Esophagus squamous epithelium (tissue), 5 donors: ENCODE measurements around the gene ABCC2. TPM values are rescaled to one million over a fixed set of nuclear protein-coding genes. Genes with fewer than 3 reads are reported as not detected.
"Not testable (repeated sequence)": the region's sequence is repeated elsewhere in the genome, so short reads cannot be mapped to it uniquely, and the experiment has no call there.

Experiments used
- DNase-seq: peaks from one replicate; lab custom pipeline; 2025; lab: John Stamatoyannopoulos, UW
- H3K27ac ChIP-seq, 4 donors: fragments of 200-600 bp; sonication (generic); one replicate each; pipeline ENCODE4 v1.5.1; 2016 to 2019; ENCODE audit warnings: mild to moderate bottlenecking in 1 of 4
- H3K27me3 ChIP-seq, 4 donors: fragments of 200-600 bp; sonication (generic); 1 replicate in 3 of 4; 2 replicates in 1 of 4; pipeline versions ENCODE4 v1.5.1 to v1.6.0; 2017 to 2021; ENCODE audit warnings: antibody characterized with exemption in 1 of 4
- H3K36me3 ChIP-seq, 3 donors: fragments of 200-600 bp; sonication (generic); one replicate each; pipeline ENCODE4 v1.5.1; 2016 to 2019
- H3K4me1 ChIP-seq, 3 donors: fragments of 200-600 bp; sonication (generic); one replicate each; pipeline ENCODE4 v1.5.1; 2017 to 2019
- H3K4me3 ChIP-seq, 4 donors: fragments of 200-600 bp; sonication (generic); 1 replicate in 3 of 4; 2 replicates in 1 of 4; pipeline ENCODE4 v1.5.1; 2016 to 2019; ENCODE audit warnings: mild to moderate bottlenecking in 2 of 4, moderate library complexity in 1 of 4
- H3K9me3 ChIP-seq, 3 donors: fragments of 200-600 bp; sonication (generic); one replicate each; pipeline ENCODE4 v1.5.1; 2016 to 2019
- CTCF ChIP-seq, 6 experiments: fragments of 450-650 bp in 4 of 6; fragments of 200-600 bp in 2 of 6; sonication (generic) in 2 of 6; IDR thresholded peaks; one replicate each; pipeline ENCODE4 v1.5.1; 2016 to 2019; ENCODE audit warnings: antibody characterized with exemption in 6 of 6, mild to moderate bottlenecking in 4 of 6, moderate library complexity in 4 of 6
- POLR2A ChIP-seq, 4 donors: fragments of 450-650 bp; IDR thresholded peaks; one replicate each; pipeline ENCODE4 v1.6.1; 2017; ENCODE audit warnings: antibody characterized with exemption in 4 of 4, mild to moderate bottlenecking in 4 of 4, moderate library complexity in 3 of 4
- WGBS, 2 donors: methylation state at CpG; one replicate each; pipeline ENCODE4 v1.1.5; 2018; 5-methylcytosine and 5-hydroxymethylcytosine counted together
- intact Hi-C: fragments of 100-400 bp; cut with DNase I; formaldehyde crosslinking; loops from one replicate; pipeline ENCODE4 v1.15.0; 2022
- total RNA-seq, 4 donors: library from RNA; depleted of rRNA; stranded (reverse); fragments of >200 nt; gene quantifications; one replicate each; pipeline ENCODE4 v1.1.0, GENCODE V29; 2016
- donor health status: DM: yes; HTN: yes; CAD: no.

The ABCC2 gene
- total RNA-seq, 4 donors from 2014 or later, result 0.61 to 2.2 (median 1.1) TPM

DNA sequence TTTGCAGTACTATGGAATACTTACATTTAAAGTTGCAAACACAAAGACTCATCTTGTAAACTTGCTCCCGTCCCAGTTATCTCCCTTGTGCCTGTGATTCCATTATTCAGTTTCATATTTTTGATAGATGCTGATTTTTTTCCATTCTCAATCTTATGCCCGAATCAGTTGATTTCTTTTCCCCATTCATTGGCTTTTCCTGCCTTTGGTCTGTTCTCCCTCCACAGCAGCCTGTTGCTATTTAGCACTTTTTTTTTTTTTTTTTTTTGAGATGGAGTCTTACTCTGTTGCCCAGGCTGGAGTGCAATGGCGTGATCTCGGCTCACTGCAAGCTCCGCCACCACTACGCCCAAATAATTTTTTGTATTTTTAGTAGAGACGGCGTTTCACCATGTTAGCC, 78.0 kb downstream of the ABCC2 start:
- no peak for DNase-seq
- intact Hi-C loops, result no loop called here
- no peaks in the 10 kb centered on the region for H3K27me3 ChIP-seq
- TF ChIP-seq CTCF (IDR thresholded peaks at IDR 0.05) (no peak), POLR2A (IDR thresholded peaks at IDR 0.05) (no peak)
- WGBS, 2 donors, result 85 to 94% methylated on average over 8 of the region's 8 CpGs
- H3K4me1 ChIP-seq, result no peaks in the 10 kb centered on the region
- H3K36me3 ChIP-seq, result no peaks in the 10 kb centered on the region
- no peaks in the 10 kb centered on the region for H3K9me3 ChIP-seq
- H3K4me3 ChIP-seq, result no peak overlapping the region
- H3K27ac ChIP-seq, result no peak overlapping the region

DNA sequence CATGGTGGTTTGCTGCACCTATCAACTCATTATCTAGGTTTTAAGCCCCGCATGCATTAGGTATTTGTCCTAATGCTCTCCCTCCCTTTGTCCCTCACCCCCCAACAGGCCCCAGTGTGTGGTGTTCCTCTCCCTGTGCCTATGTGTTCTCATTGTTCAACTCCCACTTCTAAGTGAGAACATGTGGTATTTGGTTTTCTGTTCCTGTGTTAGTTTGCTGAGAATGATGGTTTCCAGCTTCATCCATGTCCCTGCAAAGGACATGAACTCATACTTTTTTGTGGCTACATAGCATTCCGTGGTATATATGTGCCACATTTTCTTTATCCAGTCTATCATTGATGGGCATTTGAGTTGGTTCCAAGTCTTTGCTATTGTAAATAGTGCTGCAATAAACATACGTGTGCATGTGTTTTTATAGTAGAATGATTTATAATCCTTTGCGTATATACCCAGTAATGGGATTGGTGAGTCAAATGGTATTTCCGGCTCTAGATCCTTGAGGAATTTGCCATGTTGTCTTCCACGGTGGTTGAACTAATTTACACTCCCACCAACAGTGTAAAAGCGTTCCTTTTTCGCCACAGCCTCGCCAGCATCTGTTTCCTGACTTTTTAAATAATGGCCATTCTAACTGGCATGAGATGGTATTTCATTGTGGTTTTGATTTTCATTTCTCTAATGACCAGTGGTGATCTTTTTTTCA, 81.2 kb downstream of the ABCC2 start:
- intact Hi-C loops, H3K27me3 ChIP-seq, H3K9me3 ChIP-seq, DNase-seq, H3K27ac ChIP-seq, H3K4me1 ChIP-seq, H3K4me3 ChIP-seq, H3K36me3 ChIP-seq: not testable (repeated sequence)
- WGBS, 2 donors, result 47 to 57% methylated on average over 9 of the region's 9 CpGs

DNA sequence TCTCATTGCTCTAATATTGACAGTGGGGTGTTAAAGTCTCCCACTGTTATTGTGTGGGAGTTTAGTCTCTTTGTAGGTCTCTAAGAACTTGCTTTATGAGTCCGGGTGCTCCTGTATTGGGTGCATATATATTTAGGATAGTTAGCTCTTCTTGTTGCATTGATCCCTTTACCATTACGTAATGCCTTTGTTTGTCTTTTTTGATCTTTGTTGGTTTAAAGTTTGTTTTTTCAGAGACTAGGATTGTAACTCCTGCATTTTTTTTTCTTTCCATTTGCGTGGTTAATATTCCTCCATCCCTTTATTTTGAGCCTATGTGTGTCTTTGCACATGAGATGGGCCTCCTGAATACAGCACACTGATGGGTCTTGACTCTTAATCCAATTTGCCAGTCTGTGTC, 84.8 kb downstream of the ABCC2 start:
- H3K4me1 ChIP-seq, H3K36me3 ChIP-seq, DNase-seq, intact Hi-C loops, H3K4me3 ChIP-seq, H3K27ac ChIP-seq, H3K9me3 ChIP-seq: not testable (repeated sequence)
- peaks cover 0 to 19% (median 0%) of the 10 kb centered on the region in 4 donors for H3K27me3 ChIP-seq
- 89 to 94% methylated on average over 3 of the region's 3 CpGs for WGBS, 2 donors

- WGBS, 2 donors, result 90% methylated on average over 4 of the region's 9 CpGs; no CpG with 5 or more reads in 1 of the 2 donors
- no peak overlapping the region for H3K27ac ChIP-seq
- peaks cover 0 to 4% (median 0%) of the 10 kb centered on the region in 3 donors for H3K9me3 ChIP-seq
- TF ChIP-seq CTCF (IDR thresholded peaks at IDR 0.05) (no peak), POLR2A (IDR thresholded peaks at IDR 0.05) (no peak)
- no peak for DNase-seq
- no peaks in the 10 kb centered on the region for H3K4me1 ChIP-seq
- intact Hi-C loops, result no loop called here
- no peak overlapping the region for H3K4me3 ChIP-seq
- peaks cover 0 to 9% (median 0%) of the 10 kb centered on the region in 3 donors for H3K36me3 ChIP-seq
- peaks cover 0 to 19% (median 0%) of the 10 kb centered on the region in 4 donors for H3K27me3 ChIP-seq
These were observed 87.2 kb downstream of the ABCC2 start for GRCh38 chr10:99869581-99870122.

GRCh38 chr10:99870123-99870730, 87.8 kb downstream of the ABCC2 start:
- Histone ChIP-seq H3K9me3 (peaks cover 0 to 4% (median 0%) of the 10 kb centered on the region in 3 donors), H3K4me3 (no peak overlapping the region), H3K4me1 (no peaks in the 10 kb centered on the region), H3K27ac (no peak overlapping the region), H3K36me3 (peaks cover 0 to 14% (median 0%) of the 10 kb centered on the region in 3 donors), H3K27me3 (peaks cover 0 to 19% (median 0%) of the 10 kb centered on the region in 4 donors)
- intact Hi-C loops, result no loop called here
- TF ChIP-seq POLR2A (IDR thresholded peaks at IDR 0.05) (no peak), CTCF (IDR thresholded peaks at IDR 0.05) (no peak)
- no peak for DNase-seq
- 52 to 74% methylated on average over 8 of the region's 8 CpGs for WGBS, 2 donors
